Right lobe of liver (tissue), 6 donors: ENCODE results near the gene LRP6. TPM values are rescaled to one million over a fixed set of nuclear protein-coding genes. Genes with fewer than 3 reads are reported as not detected.

Experiments used
- ATAC-seq, 4 donors: fragments of 200-7000 bp; cut with Tn5 transposase; one replicate each; pipeline ENCODE4 v1.9.1; 2020; ENCODE audit warnings: mild to moderate bottlenecking in 4 of 4, moderate library complexity in 4 of 4
- DNase-seq, 3 donors: peaks; one replicate each; pipeline ENCODE4 v3.0.0-alpha.2; 2020
- H3K27ac ChIP-seq, 3 donors: fragments of 200-600 bp; one replicate each; pipeline ENCODE4 v1.8.0; 2022
- H3K27me3 ChIP-seq, 2 donors: fragments of 200-600 bp; one replicate each; pipeline ENCODE4 v1.8.0; 2022
- H3K36me3 ChIP-seq, 4 donors: fragments of 200-600 bp; sonication (generic) in 1 of 4; one replicate each; pipeline versions ENCODE4 v1.5.1 to v1.8.0; 2017 to 2022; ENCODE audit warnings: control low read depth in 1 of 4
- H3K4me1 ChIP-seq, 4 donors: fragments of 200-600 bp; sonication (generic) in 1 of 4; one replicate each; pipeline versions ENCODE4 v1.5.1 to v1.8.0; 2017 to 2022; ENCODE audit warnings: control low read depth in 1 of 4
- H3K4me3 ChIP-seq, 3 donors: fragments of 200-600 bp; one replicate each; pipeline ENCODE4 v1.8.0; 2022
- H3K9me3 ChIP-seq, 4 donors: fragments of 200-600 bp; sonication (generic) in 1 of 4; one replicate each; pipeline versions ENCODE4 v1.5.1 to v1.8.0; 2017 to 2022; ENCODE audit warnings: control low read depth in 1 of 4
- POLR2A ChIP-seq: fragments of 450-650 bp; IDR thresholded peaks from one replicate; pipeline ENCODE4 v1.6.1; 2017; ENCODE audit warnings: antibody characterized with exemption, mild to moderate bottlenecking
- WGBS: methylation state at CpG from one replicate; pipeline ENCODE4 v1.1.6; 2018; ENCODE audit warnings: low coverage, low lambda C conversion rate; ENCODE audit not compliant: insufficient coverage; ENCODE audit errors: missing lambda C conversion rate; 5-methylcytosine and 5-hydroxymethylcytosine counted together
- intact Hi-C, 2 donors: fragments of 100-400 bp; cut with DNase I; formaldehyde crosslinking; loops; one replicate each; pipeline versions ENCODE4 v1.11.2 to v1.14.1; 2022
- total RNA-seq, 6 experiments: library from RNA; depleted of rRNA in 2 of 6; stranded (reverse); fragments of >200 nt in 2 of 6; fragmentation: NEBNext Ultra II Directional in 3 of 6; extraction: Animal tissue kit (Norgen Biotek cat#: 25700) in 3 of 6; gene quantifications; one replicate each; pipeline versions ENCODE4 v1.1.0 to v1.2.4, GENCODE V29; 2016 to 2023
- TF ChIP-seq, protein P1 (sequence below), 4 donors: fragments of 200-600 bp in 3 of 4; fragments of 450-650 bp in 1 of 4; IDR thresholded peaks; one replicate each; pipeline versions ENCODE4 v1.5.1 to v1.8.0; 2016 to 2022; ENCODE audit warnings: antibody characterized with exemption in 4 of 4, mild to moderate bottlenecking in 2 of 4
- donor health status: DM: no; HTN: yes; CAD: no.
- donor health status: DM: no; HTN: no; CAD: no.
- donor health status: DM: no; HTN: no; CAD: no.
- donor health status: DM: no; HTN: yes; CAD: no.
- donor health status: DM: no; HTN: yes; CAD: no.

Gene LRP6
- total RNA-seq, 6 experiments from 2014 or later: 19.9 to 32.5 (median 22.2) TPM

- H3K4me1 ChIP-seq: peaks cover 0 to 10% (median 0%) of the 10 kb centered on the region in 4 donors
- intact Hi-C loops: no loop called here
- no peaks in the 10 kb centered on the region for H3K9me3 ChIP-seq
- ATAC-seq: no peak
- no peaks in the 10 kb centered on the region for H3K27me3 ChIP-seq
- H3K36me3 ChIP-seq: no peaks in the 10 kb centered on the region
- 64% methylated on average over 1 of the region's 1 CpG for WGBS
- H3K27ac ChIP-seq: no peak overlapping the region
- no peak for TF ChIP-seq POLR2A
- TF ChIP-seq, protein P1, sequence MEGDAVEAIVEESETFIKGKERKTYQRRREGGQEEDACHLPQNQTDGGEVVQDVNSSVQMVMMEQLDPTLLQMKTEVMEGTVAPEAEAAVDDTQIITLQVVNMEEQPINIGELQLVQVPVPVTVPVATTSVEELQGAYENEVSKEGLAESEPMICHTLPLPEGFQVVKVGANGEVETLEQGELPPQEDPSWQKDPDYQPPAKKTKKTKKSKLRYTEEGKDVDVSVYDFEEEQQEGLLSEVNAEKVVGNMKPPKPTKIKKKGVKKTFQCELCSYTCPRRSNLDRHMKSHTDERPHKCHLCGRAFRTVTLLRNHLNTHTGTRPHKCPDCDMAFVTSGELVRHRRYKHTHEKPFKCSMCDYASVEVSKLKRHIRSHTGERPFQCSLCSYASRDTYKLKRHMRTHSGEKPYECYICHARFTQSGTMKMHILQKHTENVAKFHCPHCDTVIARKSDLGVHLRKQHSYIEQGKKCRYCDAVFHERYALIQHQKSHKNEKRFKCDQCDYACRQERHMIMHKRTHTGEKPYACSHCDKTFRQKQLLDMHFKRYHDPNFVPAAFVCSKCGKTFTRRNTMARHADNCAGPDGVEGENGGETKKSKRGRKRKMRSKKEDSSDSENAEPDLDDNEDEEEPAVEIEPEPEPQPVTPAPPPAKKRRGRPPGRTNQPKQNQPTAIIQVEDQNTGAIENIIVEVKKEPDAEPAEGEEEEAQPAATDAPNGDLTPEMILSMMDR (IDR thresholded peaks at IDR 0.05): no peak
- H3K4me3 ChIP-seq: no peak overlapping the region
- no peak for DNase-seq
Observed at GRCh38 chr12:12171991-12172511, 94.8 kb downstream of the LRP6 start.

DNA sequence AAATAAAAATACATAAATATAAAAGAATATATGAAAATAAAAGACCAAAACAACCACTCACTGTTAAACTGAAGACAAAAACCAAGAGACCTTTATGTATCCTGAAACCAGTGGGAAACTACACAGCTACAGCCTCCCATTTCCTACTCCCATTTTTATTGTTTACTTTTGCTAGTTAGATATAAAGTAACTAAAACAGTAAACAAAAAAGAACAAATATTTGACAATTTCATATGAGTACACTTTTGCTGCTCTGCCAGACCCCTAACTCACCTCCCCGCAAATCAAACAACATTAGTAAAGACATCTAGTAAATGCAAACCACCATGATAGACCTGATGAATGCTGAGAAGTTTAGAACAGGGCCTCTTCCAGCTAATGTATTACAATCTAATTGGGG, 99.0 kb downstream of the LRP6 start:
- peaks cover 0 to 22% (median 0%) of the 10 kb centered on the region in 4 donors for H3K4me1 ChIP-seq
- ATAC-seq (peak in 2 of 4 donors; percentile 69 to 80), DNase-seq (no peak)
- peaks cover 0 to 11% (median 2%) of the 10 kb centered on the region in 4 donors for H3K36me3 ChIP-seq
- WGBS: 33% methylated on average over 1 of the region's 1 CpG
- no peak for TF ChIP-seq POLR2A
- TF ChIP-seq, protein P1 (IDR thresholded peaks at IDR 0.05): no peak
- intact Hi-C loops: no loop called here
- H3K4me3 ChIP-seq: no peak overlapping the region
- no peak overlapping the region for H3K27ac ChIP-seq
- H3K9me3 ChIP-seq: no peaks in the 10 kb centered on the region
- H3K27me3 ChIP-seq: no peaks in the 10 kb centered on the region

DNA sequence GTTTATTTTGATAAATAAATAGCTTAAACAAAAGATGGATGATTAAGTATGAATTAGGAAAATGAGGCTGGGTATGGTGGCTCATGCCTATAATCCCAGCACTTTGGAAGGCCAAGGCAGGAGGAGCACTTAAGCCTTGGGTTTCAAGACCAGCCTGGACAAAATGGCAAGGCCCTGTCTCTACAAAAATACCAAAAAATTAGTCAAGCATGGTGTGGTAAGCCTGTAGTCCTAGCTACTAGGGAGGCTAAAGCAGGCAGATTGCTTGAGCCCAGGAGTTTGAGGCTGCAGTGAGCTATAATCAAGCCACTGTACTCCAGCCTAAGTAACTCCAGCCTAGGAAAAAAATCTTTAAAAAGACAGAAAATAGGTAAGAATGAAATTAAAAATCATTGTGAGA, 100.1 kb downstream of the LRP6 start:
- peaks cover 0 to 11% (median 4%) of the 10 kb centered on the region in 4 donors for H3K36me3 ChIP-seq
- TF ChIP-seq, protein P1 (IDR thresholded peaks at IDR 0.05): no peak
- no peak for TF ChIP-seq POLR2A
- peaks cover 0 to 22% (median 0%) of the 10 kb centered on the region in 4 donors for H3K4me1 ChIP-seq
- H3K9me3 ChIP-seq: no peaks in the 10 kb centered on the region
- no peak for ATAC-seq
- DNase-seq: no peak
- no peaks in the 10 kb centered on the region for H3K27me3 ChIP-seq
- H3K27ac ChIP-seq: no peak overlapping the region
- intact Hi-C loops: no loop called here
- no peak overlapping the region for H3K4me3 ChIP-seq

DNA sequence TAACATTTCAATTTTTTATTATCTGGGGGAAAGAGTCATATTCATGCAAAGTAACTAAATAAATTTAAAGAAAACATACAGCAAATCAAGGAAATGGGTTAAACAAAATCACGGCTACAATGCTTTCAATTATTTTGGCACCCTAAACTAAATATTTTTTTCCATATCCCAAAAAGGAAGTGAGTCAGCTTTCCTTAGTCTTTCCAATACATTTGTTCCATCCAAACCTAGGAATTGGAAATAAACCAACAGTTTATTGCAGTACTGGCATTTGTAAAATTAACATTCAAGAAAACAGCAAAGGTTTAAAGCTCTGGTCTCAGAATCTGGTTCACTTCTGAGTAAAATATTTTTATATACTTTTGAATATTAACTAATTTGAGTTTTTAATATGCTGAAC, 106.9 kb downstream of the LRP6 start:
- no peak for DNase-seq
- no peak for TF ChIP-seq POLR2A
- TF ChIP-seq, protein P1 (IDR thresholded peaks at IDR 0.05): no peak
- intact Hi-C loops: no loop called here

GRCh38 chr12:12158858-12159257, 108.0 kb downstream of the LRP6 start:
- WGBS: 78% methylated on average over 6 of the region's 8 CpGs
- TF ChIP-seq POLR2A: no peak
- TF ChIP-seq, protein P1 (IDR thresholded peaks at IDR 0.05): no peak
- H3K4me1 ChIP-seq: peaks cover 0 to 4% (median 0%) of the 10 kb centered on the region in 4 donors

More for the DNA sequence above, 106.9 kb downstream of the LRP6 start:
- Histone ChIP-seq H3K27me3 (no peaks in the 10 kb centered on the region), H3K9me3 (no peaks in the 10 kb centered on the region), H3K4me1 (peaks cover 0 to 4% (median 1%) of the 10 kb centered on the region in 4 donors), H3K4me3 (no peak overlapping the region), H3K36me3 (peaks cover 0 to 18% (median 7%) of the 10 kb centered on the region in 4 donors), H3K27ac (no peak overlapping the region)
- 59% methylated on average over 1 of the region's 1 CpG for WGBS
- no peak for ATAC-seq

More at GRCh38 chr12:12158858-12159257, 108.0 kb downstream of the LRP6 start:
- intact Hi-C loops: no loop called here
- DNase-seq (no peak), ATAC-seq (no peak)
- no peak overlapping the region for H3K4me3 ChIP-seq
- no peak overlapping the region for H3K27ac ChIP-seq
- no peaks in the 10 kb centered on the region for H3K27me3 ChIP-seq
- no peaks in the 10 kb centered on the region for H3K9me3 ChIP-seq
- peaks cover 0 to 18% (median 3%) of the 10 kb centered on the region in 4 donors for H3K36me3 ChIP-seq
